ENCODE data around the gene CLMN.
A peak's percentile ranks its signal among the peaks of the same experiment; 100 is the strongest.

Gene CLMN

DNA sequence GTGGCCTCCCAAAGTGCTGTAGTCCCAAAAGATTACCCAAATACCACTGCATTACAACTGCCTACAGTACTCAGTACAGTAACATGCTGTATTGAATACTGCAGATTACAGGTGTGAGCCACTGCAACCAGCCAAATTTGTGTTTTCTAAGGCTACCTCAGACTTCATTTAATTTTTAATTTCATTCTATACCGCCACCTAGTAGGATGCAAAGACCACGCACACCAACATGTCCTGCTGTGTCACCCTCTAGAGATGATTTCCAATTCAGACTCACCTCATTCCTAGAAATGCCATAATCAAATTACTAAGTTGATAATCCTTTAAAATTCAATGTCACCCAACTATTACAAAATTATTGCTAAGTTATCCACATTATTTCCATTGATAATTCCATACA, 177.5 kb downstream of the CLMN start:
- Histone ChIP-seq H3K4me3 (replicated peaks; ENCODE audit: insufficient read depth, low read length) (no peak overlapping the region), H3K27ac (replicated peaks) (no peak overlapping the region), H3K27me3 (ENCODE audit: insufficient read depth, poor library complexity, severe bottlenecking) (no peaks in the 10 kb centered on the region)
- TF ChIP-seq, protein P1, sequence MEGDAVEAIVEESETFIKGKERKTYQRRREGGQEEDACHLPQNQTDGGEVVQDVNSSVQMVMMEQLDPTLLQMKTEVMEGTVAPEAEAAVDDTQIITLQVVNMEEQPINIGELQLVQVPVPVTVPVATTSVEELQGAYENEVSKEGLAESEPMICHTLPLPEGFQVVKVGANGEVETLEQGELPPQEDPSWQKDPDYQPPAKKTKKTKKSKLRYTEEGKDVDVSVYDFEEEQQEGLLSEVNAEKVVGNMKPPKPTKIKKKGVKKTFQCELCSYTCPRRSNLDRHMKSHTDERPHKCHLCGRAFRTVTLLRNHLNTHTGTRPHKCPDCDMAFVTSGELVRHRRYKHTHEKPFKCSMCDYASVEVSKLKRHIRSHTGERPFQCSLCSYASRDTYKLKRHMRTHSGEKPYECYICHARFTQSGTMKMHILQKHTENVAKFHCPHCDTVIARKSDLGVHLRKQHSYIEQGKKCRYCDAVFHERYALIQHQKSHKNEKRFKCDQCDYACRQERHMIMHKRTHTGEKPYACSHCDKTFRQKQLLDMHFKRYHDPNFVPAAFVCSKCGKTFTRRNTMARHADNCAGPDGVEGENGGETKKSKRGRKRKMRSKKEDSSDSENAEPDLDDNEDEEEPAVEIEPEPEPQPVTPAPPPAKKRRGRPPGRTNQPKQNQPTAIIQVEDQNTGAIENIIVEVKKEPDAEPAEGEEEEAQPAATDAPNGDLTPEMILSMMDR (IDR thresholded peaks at IDR 0.05; ENCODE audit: insufficient read depth, low read length): no peak
- TF ChIP-seq GABPA (IDR thresholded peaks at IDR 0.05; ENCODE audit: low read depth): no peak
- no peak for TF ChIP-seq POLR2AphosphoS5 (IDR thresholded peaks at IDR 0.05; ENCODE audit: low read depth)
- TF ChIP-seq SPI1 (IDR thresholded peaks at IDR 0.05; ENCODE audit: borderline replicate concordance, low read depth): no peak
- TF ChIP-seq, protein P2, sequence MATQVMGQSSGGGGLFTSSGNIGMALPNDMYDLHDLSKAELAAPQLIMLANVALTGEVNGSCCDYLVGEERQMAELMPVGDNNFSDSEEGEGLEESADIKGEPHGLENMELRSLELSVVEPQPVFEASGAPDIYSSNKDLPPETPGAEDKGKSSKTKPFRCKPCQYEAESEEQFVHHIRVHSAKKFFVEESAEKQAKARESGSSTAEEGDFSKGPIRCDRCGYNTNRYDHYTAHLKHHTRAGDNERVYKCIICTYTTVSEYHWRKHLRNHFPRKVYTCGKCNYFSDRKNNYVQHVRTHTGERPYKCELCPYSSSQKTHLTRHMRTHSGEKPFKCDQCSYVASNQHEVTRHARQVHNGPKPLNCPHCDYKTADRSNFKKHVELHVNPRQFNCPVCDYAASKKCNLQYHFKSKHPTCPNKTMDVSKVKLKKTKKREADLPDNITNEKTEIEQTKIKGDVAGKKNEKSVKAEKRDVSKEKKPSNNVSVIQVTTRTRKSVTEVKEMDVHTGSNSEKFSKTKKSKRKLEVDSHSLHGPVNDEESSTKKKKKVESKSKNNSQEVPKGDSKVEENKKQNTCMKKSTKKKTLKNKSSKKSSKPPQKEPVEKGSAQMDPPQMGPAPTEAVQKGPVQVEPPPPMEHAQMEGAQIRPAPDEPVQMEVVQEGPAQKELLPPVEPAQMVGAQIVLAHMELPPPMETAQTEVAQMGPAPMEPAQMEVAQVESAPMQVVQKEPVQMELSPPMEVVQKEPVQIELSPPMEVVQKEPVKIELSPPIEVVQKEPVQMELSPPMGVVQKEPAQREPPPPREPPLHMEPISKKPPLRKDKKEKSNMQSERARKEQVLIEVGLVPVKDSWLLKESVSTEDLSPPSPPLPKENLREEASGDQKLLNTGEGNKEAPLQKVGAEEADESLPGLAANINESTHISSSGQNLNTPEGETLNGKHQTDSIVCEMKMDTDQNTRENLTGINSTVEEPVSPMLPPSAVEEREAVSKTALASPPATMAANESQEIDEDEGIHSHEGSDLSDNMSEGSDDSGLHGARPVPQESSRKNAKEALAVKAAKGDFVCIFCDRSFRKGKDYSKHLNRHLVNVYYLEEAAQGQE (IDR thresholded peaks at IDR 0.05; ENCODE audit: insufficient replicate concordance, low read depth): no peak
- no peak for DNase-seq (ENCODE audit: low read depth in 1 of 2, low spot score in 1 of 2)

DNA sequence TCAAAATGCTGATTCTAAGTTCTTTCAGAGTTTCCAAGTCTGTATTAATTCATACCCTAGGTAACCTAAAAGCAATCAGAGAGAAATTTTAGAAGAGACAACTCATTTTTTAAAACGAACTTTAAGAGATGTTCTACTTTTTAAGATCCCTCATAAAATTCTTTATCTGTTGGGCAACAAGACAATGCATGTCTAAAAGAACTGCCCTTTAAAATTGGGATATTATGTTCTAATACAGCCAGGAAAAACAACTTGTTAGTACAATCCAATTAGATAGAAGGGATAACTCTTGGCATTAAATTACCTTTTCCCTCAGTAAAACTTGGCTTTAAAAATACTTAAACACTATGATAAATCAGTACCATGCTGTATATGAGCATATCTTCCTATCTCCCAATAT, 178.0 kb downstream of the CLMN start:
- DNase-seq (ENCODE audit: low read depth in 1 of 2, low spot score in 1 of 2): no peak
- no peaks in the 10 kb centered on the region for H3K27me3 ChIP-seq (ENCODE audit: insufficient read depth, poor library complexity, severe bottlenecking)
- H3K4me3 ChIP-seq (replicated peaks; ENCODE audit: insufficient read depth, low read length): no peak overlapping the region
- TF ChIP-seq, protein P1 (IDR thresholded peaks at IDR 0.05; ENCODE audit: insufficient read depth, low read length): no peak
- TF ChIP-seq SPI1 (IDR thresholded peaks at IDR 0.05; ENCODE audit: borderline replicate concordance, low read depth): no peak
- no peak for TF ChIP-seq POLR2AphosphoS5 (IDR thresholded peaks at IDR 0.05; ENCODE audit: low read depth)
- TF ChIP-seq, protein P2 (IDR thresholded peaks at IDR 0.05; ENCODE audit: insufficient replicate concordance, low read depth): no peak
- no peak for TF ChIP-seq GABPA (IDR thresholded peaks at IDR 0.05; ENCODE audit: low read depth)
- no peak overlapping the region for H3K27ac ChIP-seq (replicated peaks)

DNA sequence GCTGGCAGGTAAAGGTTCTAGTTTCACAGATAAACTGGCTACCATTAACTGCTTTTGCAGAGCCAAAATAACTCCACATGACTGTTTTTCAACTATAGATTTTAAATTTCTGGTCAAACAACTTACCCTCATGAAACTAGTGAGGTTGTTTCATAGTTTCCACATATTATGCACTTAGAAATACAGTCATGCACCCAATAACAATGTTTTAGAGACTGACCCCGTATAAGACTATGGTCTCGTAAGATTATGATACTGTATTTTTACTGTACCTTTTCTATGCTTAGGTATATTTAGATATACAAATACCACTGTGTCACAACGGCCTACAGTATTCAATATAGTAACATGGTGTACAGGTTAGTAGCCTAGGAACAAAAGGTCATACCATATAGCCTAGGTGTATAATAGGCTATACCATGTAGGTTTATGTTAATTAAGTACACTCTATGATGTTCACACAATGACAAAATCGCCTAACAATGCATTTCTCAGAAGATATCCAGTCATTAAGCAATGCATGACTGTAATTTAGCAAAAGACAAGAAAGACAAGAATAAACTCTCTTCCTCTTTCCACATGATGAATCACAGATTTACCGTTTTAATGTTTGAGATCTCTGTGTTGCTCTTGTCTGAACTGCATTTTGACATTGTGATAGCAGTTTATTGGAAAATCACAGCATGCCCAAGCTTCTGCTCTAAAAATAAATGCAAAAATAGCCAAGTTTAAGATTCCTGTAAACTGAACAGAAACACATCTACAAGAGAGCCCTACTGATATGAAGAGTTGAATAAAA, 179.4 kb downstream of the CLMN start:
- TF ChIP-seq, protein P2 (IDR thresholded peaks at IDR 0.05; ENCODE audit: insufficient replicate concordance, low read depth): no peak
- peak; percentile 29; the same call in 1 of the 2 replicates for TF ChIP-seq SPI1 (IDR thresholded peaks at IDR 0.05; ENCODE audit: borderline replicate concordance, low read depth)
- DNase-seq (ENCODE audit: low read depth in 1 of 2, low spot score in 1 of 2): peak in 1 of 2 experiments; percentile 29
- Histone ChIP-seq H3K27me3 (ENCODE audit: insufficient read depth, poor library complexity, severe bottlenecking) (no peaks in the 10 kb centered on the region), H3K4me3 (replicated peaks; ENCODE audit: insufficient read depth, low read length) (no peak overlapping the region), H3K27ac (replicated peaks) (no peak overlapping the region)
